NCI-H345 (cell line): ENCODE data around the gene TTC7B.

Source experiments
- DNase-seq: peaks from one replicate; lab custom pipeline; 2025; lab: John Stamatoyannopoulos, UW

The TTC7B gene

DNA sequence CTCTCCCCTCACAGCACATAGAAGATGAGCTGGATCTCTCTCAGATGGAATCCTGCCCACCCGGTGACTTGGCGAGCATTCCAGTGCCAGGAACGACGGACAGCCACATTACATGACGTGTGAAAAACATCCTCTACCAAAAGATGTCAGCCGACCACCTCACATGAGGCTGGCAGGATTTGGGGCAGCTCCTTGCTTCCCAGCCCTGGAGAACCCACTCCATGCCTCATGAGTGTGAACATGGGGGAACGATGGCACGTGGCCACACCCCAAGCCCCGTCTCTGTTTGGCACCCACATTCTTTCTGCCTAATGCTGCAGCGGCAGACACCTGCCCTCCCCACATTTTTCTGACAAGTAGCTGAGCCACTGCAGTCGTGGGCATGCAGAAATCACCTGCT is 216.9 kb downstream of the TTC7B start:
- DNase-seq, result no peak

- no peak for DNase-seq
These were observed 218.3 kb downstream of the TTC7B start for GRCh38 chr14:90597961-90598360.

DNA sequence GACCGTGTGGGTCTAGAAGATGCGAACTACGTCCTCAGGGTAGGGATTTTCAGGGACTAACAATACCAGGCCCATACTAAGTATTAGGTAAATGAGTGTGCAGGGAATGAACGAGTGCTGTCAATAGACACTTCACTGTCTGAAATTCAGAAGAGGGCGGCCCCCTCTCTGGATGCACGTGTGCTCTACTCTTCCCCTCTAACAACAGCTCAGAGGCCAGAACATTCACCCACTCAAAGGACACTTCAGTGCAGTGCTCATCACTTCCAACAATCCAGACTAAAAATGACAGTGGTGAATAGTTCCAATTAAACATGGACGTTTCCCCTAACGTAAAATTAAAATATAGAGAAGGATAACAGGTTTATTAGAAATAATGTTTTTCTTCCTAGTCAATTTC is 219.5 kb downstream of the TTC7B start:
- DNase-seq, result no peak

- DNase-seq, result no peak
These were observed 222.8 kb downstream of the TTC7B start for GRCh38 chr14:90593254-90594040.

GRCh38 chr14:90592655-90593054 is 223.6 kb downstream of the TTC7B start:
- DNase-seq, result no peak

DNA sequence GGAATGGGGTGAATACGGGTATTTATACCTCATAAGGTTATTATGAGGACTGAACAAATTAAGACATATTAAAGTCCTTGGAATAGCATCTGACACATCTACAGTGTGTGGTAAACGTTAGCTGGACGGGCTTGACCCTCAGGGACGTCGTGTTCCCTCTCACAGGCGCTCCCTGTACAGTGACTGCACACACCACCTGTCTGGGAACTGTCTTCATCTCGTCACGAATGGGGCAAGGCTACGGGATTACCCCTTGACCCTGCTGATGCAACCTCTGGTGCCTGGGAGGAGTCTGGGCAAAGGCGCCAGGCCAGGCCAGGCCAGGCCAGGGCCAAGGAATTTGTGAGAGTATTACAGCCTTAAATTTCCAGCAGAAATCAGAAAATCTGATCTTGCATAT is 228.3 kb downstream of the TTC7B start:
- DNase-seq, result no peak

GRCh38 chr14:90587252-90587910 is 228.8 kb downstream of the TTC7B start:
- no peak for DNase-seq

- no peak for DNase-seq
These were observed 231.1 kb downstream of the TTC7B start for GRCh38 chr14:90585106-90585505.

DNA sequence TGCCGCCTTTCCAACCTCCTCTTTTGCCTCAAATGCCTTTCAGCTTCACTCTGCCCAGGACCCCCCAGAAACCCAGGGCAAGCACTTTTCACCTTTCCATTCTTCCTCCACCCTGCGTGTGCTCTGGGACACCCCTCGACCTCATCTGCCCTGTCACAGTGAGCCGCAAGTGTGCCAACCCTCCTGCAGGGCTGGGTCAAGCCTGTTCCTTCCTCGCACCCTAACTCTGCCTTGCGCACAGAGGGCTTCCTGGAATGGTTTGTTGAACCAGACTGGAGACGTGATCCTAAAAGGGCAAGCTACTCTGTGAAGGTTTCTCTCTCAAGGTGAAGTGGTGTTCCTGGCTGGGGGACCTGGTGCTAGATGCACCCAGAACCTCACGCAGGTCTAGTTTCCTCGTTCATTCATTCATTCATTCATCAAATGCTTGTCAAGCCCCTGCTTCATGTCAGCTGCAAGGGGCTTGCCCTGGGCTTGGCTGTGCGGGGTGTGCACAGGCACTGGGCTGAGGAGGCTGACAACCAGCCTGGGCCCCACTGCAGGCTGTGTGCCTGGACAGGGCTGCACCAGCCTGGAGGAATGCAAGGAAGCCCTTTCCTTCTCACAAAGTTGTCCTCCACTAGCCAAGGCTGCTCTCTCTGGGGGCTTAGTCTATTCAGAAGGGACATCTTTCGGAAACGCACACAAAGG is 232.2 kb downstream of the TTC7B start:
- no peak for DNase-seq

DNA sequence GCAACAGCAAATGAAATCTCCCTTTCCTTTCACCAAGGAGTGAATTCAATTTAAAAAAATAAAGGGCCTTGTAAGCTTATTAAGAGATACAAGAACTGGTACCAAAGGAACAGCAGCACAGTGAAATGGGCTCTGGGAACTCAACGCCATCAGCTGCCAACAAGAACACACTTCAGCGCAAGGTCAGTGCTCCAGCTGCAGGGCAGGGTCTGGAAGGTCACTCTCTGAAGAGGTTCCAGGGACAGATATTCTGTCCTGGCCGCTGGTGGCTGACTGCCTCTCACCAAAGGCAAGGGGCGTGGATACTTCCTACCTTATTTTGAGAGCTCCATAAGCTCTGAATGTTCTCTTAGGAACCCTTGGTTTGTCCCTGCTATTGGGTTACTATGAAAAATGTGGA is 232.8 kb downstream of the TTC7B start:
- DNase-seq, result no peak

DNA sequence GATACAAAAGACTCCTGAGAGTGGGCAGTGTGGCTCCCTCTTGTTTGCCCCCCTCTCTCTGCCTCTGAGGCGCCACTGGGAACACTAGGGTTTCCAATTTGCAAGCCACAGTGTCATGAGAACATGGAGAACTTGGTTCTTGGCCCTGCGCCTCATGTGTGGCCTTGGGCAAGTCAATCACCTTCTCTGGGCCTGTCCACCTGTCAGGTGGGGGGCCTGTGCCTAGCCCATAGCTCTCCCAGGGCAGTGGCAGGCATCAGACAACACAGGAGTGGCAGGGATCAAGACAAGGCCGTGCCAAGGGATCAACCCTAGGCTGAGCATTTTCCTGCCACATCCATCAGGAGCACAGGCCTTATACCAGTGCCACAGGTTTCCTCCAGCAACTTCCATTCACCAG is 234.1 kb downstream of the TTC7B start:
- DNase-seq, result no peak

- no peak for DNase-seq
These were observed 234.5 kb downstream of the TTC7B start for GRCh38 chr14:90581745-90582144.

DNA sequence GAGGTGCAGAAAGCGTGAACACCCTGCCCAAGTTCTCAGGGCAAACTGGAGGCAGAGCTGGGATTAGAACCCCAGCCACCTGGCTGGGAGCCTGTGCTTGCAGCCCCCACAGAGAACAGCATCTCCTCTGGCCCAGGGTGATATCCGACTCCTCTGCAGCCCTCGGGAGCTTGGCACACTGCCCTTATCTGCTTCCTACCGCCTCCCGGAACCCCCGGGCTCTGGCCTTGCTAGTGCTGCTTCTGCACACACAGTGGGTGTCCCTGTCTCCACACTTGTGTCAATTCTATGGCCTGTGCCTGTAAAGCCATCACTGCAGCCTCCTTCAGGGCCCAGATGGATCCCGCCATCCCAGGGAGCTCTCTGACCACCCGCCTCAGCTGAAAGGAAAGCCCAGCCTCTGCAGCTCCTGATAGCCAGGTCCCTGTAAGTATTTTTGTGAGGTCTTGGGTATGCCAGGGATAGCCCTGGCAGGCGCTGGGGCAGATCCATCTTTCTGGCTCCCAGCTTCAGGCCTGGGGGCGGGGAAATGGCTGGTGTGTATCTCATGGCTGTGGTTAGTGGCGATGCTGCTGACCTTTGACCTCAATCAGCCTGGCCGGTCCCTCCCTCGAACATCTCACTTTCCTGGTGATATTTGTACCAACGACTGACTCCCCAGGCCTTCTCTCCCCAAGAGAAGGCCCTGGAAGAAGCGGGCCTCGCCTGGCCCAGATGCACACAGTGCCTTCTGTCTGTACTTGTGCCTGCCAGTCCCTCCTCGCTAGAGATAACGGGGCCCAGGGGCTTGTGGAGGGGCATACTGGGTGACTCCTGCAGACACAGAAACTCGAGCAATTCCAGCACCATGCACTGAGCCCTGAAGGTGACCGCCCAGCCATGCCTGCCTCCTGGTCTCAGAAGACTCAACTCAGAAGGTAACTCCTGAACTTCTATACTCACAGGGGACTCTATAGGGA is 235.6 kb downstream of the TTC7B start:
- peak; percentile 86 for DNase-seq

GRCh38 chr14:90579816-90580215 is 236.4 kb downstream of the TTC7B start:
- DNase-seq, result no peak

DNA sequence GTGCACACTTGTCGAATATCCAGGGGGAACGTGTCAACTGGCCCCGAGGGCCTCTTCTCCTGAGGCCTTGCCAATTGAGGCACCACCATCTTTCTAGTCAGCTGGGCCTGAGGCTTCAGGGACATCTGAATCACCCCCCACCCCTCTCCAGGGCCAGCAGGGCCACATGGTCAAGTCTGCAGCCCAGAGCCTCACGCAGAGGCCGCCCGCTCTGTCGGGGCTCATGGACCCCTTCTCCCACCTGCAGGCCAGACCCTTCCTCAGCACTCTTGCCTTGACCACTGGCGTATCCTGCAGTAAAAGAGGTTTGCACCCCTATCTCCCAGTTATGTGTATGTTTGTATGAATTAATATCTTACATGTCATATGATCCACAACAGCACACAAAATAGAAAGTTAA is 237.1 kb downstream of the TTC7B start:
- no peak for DNase-seq

DNA sequence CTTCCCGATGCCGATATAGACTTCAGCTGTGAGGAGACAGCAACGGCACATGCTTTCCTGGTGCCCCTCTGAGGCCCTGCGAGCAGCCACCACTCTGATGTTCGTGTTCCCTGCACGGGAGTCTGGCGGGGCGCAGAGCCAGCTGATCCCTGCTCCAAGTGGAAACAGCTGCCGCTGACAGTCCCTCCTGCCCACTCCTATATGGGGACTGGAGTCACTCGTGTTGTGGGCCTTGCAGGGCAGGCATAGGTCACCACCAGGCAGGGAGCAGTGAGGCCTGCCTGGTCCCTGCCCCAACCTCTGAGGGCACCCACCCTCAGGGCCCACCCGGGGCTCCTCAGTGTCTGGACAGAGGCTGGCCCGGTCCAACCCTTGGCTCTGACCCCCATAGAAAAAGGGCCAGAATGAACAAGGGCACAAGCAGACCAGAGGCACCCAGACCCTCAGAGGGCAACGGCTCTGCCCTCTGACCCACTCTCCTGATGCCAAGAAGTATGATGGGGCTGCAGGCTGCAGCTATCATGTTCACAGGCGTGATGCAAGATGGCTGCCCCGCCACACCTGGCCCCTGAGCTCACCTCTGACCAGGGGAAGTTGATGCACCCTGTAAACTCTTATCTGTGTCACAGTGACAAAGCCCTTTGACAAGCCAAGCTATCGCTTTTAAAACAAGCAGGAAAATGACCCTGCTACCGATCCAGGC is 237.8 kb downstream of the TTC7B start:
- no peak for DNase-seq

DNA sequence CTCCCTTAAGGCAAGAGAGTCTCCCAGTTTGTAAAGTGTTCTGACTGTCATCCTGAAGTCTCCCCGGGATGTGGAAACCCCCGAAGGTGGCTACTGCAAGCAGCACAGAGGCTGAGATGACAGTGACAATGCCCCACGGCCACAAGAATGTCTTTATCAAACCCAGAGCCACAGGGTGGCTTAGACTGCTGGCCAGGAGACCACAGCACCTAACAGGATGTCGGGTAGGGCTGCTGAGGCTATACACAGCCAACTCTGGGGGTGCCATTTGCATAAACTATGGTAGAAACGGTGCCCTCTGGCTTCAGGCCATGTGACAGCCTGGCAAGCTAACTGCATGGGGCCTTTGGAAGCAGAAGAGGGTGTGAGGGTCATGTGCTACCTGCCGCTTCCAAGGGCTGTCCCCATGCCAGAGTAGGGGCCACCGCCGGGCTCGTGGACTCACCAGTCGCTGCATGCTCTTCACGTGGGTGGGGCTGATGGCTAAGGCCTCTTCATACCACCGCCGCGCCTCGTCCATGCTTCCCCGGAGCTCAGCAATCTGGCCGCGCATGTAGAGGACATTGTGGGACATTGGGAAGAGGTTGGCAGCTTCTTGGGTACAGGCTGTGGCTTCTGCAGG is 238.5 kb downstream of the TTC7B start:
- no peak for DNase-seq

DNA sequence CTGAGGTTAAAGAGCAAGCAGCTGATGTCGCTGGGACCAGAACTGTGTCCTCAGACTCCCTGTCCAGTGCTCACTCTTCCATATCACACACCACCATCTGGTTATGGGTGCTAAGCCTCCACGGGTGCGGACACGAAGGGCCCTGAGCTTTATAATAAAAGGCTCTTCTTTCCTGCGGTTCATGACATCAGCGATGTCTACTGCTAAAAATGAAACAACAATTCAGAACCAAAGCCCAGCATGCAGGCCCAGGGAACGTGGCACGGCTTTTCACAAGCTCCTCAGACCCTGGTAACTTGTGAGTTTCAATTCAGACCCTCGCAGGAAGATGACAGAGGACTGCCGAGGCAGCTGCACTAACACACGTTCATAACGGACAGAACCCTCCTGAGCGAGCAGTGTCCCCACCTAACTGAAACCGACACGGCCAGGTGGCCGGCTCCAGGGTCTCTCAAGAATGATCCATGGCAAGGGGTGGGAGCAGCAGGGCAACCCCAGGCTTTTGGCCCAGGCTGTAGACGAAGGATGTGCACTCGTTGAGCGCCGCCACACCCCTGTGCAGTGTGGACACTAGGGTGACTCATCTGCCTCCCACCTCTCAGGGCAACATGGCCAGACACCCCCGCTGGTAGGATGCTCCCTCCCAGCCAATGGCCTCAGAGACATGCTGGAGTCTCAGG is 239.1 kb downstream of the TTC7B start:
- DNase-seq, result no peak

DNA sequence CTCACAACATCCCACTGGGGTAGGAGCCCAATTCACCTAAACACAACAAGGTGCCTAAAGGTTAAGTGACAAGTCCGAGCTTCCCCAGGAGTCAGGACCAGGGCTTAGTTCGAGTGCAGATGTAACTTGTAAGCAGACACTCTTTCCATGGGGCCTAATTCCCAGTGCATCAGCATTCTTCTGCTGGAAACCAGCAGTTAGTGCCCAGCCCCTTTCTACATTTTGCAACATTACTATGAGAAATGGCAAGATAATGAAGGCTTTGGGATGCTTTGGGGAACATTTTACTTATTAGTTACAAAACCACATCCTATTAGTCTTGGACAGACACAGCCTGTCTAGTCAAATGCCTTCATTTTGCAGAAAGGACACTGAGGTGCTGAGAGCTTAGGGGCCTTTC is 239.6 kb downstream of the TTC7B start:
- no peak for DNase-seq

- no peak for DNase-seq
These were observed 240.4 kb downstream of the TTC7B start for GRCh38 chr14:90575781-90576180.
